Nephron (organoid): Measurements from ENCODE around the gene PHF21A.

Source experiments
- H3K27ac Mint-ChIP-seq, 3 experiments: 2 replicates each; pipeline ENCODE4 v1.8.0; 2020; ENCODE audit warnings: mixed read lengths in 3 of 3, mild to moderate bottlenecking in 2 of 3, moderate library complexity in 1 of 3
- H3K27me3 Mint-ChIP-seq: 2 replicates; pipeline ENCODE4 v1.8.0; 2021; ENCODE audit warnings: low read depth, mild to moderate bottlenecking, moderate library complexity, mixed read lengths
- H3K36me3 Mint-ChIP-seq: 2 replicates; pipeline ENCODE4 v1.8.0; 2020; ENCODE audit warnings: low read depth, mixed read lengths
- H3K4me1 Mint-ChIP-seq: 2 replicates; pipeline ENCODE4 v1.8.0; 2020; ENCODE audit warnings: mixed read lengths
- H3K4me3 Mint-ChIP-seq, 3 experiments: 2 replicates each; pipeline ENCODE4 v1.8.0; 2020; ENCODE audit warnings: mild to moderate bottlenecking in 3 of 3, mixed read lengths in 3 of 3, moderate library complexity in 2 of 3
- H3K9me3 Mint-ChIP-seq: 2 replicates; pipeline ENCODE4 v1.8.0; 2020; ENCODE audit warnings: mixed read lengths
- TF ChIP-seq, protein P1 (sequence below), 3 experiments: fragments of 200-600 bp; sonication (generic); IDR thresholded peaks; one replicate each; pipeline ENCODE4 v1.5.0; 2021; ENCODE audit warnings: antibody characterized with exemption in 3 of 3; ENCODE audit not compliant: unreplicated experiment in 3 of 3

The PHF21A gene

DNA sequence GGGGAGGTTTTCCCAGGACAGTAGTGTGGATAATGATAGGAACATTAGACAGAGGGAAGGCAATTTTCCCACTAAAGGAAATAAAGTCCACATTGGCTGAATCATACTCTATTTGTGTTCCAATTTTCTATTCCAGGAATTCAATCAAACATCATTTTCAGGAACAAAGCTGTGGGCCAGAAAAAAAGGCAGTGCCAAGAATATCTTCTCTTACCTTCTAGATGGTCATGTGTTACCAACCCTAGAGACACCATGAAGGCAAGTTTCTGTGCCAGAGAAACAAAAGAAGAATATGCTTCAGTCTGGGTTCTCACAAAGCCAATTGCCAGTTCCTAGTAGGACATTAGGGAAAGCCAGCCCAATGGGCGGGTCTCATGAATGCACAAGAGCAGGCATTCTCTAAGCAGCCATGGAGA lies 171.3 kb downstream of the PHF21A start:
- peaks cover 5% of the 10 kb centered on the region for H3K4me1 Mint-ChIP-seq
- H3K27ac Mint-ChIP-seq, result no peak overlapping the region
- peaks cover 81% of the 10 kb centered on the region for H3K36me3 Mint-ChIP-seq
- no peaks in the 10 kb centered on the region for H3K9me3 Mint-ChIP-seq
- TF ChIP-seq, protein P1, sequence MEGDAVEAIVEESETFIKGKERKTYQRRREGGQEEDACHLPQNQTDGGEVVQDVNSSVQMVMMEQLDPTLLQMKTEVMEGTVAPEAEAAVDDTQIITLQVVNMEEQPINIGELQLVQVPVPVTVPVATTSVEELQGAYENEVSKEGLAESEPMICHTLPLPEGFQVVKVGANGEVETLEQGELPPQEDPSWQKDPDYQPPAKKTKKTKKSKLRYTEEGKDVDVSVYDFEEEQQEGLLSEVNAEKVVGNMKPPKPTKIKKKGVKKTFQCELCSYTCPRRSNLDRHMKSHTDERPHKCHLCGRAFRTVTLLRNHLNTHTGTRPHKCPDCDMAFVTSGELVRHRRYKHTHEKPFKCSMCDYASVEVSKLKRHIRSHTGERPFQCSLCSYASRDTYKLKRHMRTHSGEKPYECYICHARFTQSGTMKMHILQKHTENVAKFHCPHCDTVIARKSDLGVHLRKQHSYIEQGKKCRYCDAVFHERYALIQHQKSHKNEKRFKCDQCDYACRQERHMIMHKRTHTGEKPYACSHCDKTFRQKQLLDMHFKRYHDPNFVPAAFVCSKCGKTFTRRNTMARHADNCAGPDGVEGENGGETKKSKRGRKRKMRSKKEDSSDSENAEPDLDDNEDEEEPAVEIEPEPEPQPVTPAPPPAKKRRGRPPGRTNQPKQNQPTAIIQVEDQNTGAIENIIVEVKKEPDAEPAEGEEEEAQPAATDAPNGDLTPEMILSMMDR (IDR thresholded peaks at IDR 0.05; ENCODE audit: unreplicated experiment in 3 of 3), result no peak
- no peaks in the 10 kb centered on the region for H3K27me3 Mint-ChIP-seq
- H3K4me3 Mint-ChIP-seq, result no peak overlapping the region

DNA sequence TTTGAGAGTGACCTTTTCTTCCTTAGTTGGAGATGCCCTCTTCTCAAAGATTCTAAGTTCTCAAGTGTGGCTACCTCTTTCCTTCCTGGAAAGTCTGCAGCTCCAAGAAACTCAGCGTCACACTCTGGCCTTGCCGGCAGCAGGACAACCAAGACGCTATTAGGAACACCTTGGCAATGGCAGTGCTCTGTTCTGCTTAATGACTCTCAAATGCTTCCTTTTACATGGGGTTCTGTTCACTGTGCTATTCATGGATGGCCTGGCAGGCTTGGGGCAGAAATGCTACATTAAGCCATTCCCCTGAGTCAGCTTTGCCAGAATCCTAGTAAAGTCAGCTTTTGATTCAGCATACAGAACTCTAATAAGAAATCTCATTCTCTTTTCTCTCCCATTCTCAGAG lies 172.9 kb downstream of the PHF21A start:
- Mint-ChIP-seq H3K4me1 (peaks cover 5% of the 10 kb centered on the region), H3K9me3 (no peaks in the 10 kb centered on the region), H3K36me3 (peaks cover 82% of the 10 kb centered on the region), H3K4me3 (no peak overlapping the region), H3K27ac (peak overlapping the region in 2 of 3 experiments; percentile 33 to 46), H3K27me3 (no peaks in the 10 kb centered on the region)
- TF ChIP-seq, protein P1 (IDR thresholded peaks at IDR 0.05; ENCODE audit: unreplicated experiment in 3 of 3), result no peak

DNA sequence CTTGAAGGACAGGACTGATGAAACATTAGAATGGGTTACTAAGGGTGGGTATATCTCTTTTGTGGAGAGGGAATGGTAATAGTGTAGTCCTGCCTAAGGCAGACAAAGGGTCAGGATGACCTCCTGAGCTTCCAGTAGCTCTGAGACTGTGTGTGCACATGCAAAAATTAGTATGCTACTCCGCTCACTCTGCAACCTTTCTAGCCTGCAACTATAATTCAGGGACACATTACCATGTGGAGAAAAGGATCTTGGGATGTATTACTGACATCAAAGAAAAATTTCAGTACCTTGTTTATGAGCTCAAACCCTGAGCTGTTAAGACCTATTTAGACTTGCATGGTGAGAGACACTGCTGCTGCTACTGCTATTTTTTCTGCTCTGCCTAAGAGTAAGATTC lies 173.4 kb downstream of the PHF21A start:
- no peak overlapping the region for H3K4me3 Mint-ChIP-seq

DNA sequence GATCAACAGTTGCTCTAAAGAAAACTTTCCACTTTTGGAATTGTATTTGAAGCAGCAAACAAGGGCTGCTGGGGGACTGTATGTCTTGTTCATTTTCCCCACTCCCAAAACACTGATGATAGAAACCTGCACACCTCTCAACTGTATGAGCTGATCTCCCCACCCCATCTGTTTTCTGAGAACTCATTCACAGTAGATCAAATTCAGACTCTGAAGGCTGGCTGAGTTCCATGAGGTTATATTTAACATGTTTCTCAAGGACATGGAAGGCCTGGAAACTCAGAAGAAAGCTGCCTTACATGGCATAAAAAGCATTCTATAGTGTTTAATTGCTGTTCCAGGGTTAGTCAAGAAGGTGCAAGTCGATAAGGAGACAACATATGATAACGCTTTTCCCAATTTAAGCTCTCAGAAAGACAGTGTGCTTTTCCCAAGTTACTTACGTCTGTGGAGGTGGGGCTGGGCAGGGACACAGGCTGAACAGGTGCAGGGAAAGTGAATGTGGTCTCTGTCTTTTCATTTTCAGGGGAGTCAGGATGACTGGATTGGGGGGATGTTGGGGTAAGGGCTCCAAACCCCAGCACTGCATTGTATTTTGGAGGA lies 175.8 kb downstream of the PHF21A start:
- Mint-ChIP-seq H3K4me3 (no peak overlapping the region), H3K4me1 (peaks cover 5% of the 10 kb centered on the region), H3K27ac (no peak overlapping the region), H3K9me3 (no peaks in the 10 kb centered on the region), H3K27me3 (no peaks in the 10 kb centered on the region), H3K36me3 (peaks cover 78% of the 10 kb centered on the region)
- TF ChIP-seq, protein P1 (IDR thresholded peaks at IDR 0.05; ENCODE audit: unreplicated experiment in 3 of 3), result no peak

More for the DNA sequence above, 173.4 kb downstream of the PHF21A start:
- Mint-ChIP-seq H3K27ac (peak overlapping the region in 2 of 3 experiments; percentile 33 to 46), H3K9me3 (no peaks in the 10 kb centered on the region), H3K4me1 (peaks cover 5% of the 10 kb centered on the region), H3K27me3 (no peaks in the 10 kb centered on the region), H3K36me3 (peaks cover 78% of the 10 kb centered on the region)
- TF ChIP-seq, protein P1 (IDR thresholded peaks at IDR 0.05; ENCODE audit: unreplicated experiment in 3 of 3), result no peak

DNA sequence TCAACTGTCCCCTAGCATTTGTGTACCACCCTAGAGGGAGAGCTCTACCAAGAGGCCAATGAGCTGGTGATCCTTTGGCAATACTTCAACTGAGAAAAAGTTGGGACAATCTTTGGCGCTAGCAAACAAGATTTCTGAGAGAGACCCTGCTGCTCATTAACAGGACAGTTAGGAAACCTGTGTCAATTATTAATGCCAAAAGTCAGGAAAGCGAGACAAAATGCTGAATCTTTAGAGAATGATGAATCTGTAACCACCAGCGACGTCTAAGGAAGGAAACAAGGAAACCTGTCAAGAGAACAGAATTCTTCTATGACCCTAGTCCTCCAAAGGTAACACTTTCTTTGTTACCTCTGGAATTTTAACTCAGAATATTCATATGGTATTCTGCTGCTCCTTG lies 178.9 kb downstream of the PHF21A start:
- Mint-ChIP-seq H3K9me3 (no peaks in the 10 kb centered on the region), H3K27me3 (no peaks in the 10 kb centered on the region), H3K4me3 (no peak overlapping the region), H3K36me3 (peaks cover 60% of the 10 kb centered on the region), H3K4me1 (peaks cover 5% of the 10 kb centered on the region), H3K27ac (peak overlapping the region in 1 of 3 experiments; percentile 40)
- TF ChIP-seq, protein P1 (IDR thresholded peaks at IDR 0.05; ENCODE audit: unreplicated experiment in 3 of 3), result no peak

DNA sequence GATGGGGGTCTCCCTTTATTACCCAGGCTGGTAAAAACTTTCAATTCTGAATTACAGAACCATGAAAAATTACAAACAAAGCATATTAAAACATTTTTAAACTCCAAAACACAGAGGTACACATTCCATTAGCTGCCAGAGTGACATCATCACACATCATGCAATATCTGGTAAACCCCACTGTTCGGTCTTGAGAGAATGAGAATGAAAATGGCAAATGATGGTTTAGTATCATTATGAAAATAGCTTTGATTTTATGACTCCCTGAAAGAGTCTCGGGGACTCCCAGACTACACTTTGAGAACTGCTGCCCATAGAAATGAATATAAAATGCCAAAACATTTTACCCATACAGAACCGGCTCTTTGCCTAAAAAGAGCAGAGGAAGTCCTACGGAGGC lies 180.0 kb downstream of the PHF21A start:
- TF ChIP-seq, protein P1 (IDR thresholded peaks at IDR 0.05; ENCODE audit: unreplicated experiment in 3 of 3), result no peak
- Mint-ChIP-seq H3K27ac (no peak overlapping the region), H3K4me3 (no peak overlapping the region), H3K9me3 (no peaks in the 10 kb centered on the region), H3K36me3 (peaks cover 58% of the 10 kb centered on the region), H3K27me3 (no peaks in the 10 kb centered on the region), H3K4me1 (peaks cover 5% of the 10 kb centered on the region)
